ENCODE data around the gene STUB1.

STUB1 gene

DNA sequence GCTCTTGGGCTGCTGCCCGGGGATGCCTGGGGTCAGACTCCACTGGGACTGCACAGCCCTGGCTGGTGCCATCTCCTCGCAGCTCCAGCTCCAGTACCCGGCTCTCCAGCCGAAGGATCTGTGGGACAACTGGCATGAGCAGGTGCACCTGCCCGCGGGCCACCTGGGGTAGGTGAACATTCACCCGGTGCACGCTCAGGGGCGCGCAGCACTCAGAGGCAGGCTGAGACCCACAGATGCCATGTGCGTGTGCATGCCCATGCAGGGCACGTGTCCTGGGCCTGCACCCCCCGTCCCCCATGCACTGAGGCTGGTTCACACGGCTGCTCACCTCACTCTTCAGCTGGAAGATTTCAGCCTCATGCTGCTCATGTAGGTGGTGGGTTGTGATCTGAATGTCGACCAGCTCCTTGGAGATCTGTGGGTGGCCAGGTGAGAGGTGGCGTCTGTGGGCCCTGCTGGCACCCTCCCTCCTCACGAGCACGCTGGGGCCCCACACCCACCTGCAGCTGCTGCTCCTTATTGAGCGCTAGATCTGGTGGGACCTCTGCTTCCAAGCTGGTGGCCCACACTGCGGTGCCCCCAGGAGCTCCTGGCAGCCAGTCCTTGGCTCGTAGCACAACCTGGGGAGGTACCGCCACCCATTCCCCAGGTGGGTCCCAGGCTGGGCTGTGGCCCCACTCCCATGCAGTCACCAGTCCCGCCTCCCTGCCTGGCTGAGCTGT, 45.4 kb downstream of the STUB1 start:
- no peak for DNase-seq (ENCODE audit: low spot score)

- DNase-seq (ENCODE audit: low spot score), result no peak
These were observed 45.9 kb downstream of the STUB1 start for GRCh38 chr16:726188-726437.

DNA sequence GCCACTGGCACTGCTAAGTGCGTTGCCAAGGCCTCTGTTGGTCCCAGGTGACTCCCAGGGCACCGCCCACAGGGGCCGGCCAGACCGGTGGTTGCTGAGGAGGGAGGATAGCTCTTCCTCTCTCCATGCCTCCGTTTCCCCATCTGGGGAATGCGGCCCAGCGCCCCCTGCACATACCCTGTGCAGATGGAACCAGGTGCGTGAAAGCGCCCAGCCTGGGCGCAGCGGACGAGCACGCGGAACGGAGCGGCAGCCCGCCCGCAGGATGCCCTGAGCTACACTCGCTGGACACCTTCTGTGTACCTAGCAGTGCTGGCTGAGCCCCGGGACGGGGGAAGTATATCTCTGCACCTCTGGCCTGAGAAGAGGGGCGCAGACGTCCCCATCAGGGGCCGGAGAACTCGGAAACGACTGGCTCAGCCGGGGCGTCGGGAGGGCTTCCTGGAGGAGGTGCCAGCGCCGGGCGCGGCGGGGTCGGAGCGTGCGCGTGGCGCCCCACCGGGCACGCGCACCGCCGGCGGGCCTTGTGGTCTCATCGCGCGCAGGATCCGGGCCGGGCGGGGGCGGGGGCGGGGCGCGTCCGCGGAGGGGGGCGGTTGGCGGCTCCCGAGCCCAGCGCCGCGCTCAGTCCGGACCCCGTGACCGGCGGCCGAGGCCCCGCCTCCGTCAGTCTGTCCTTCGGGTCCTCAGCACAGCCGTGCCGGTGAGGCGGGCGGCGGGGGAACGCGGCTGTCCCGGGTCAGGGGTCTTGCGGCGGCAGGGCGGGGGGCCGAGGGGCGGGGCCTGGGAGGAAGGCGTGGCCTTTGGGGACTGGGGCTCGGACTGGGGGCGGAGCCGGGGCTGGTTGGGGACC, 46.5 kb downstream of the STUB1 start, which contains the start of the genes CCDC78 and HAGHL:
Gene CCDC78, minus strand, starts transcription at position 6 of the 853 bp plus-strand sequence. CDS start 76 bp downstream, outside the sequence.
Gene HAGHL, plus strand, starts transcription at position 669 of the 853 bp plus-strand sequence. CDS start 404 bp downstream, outside the sequence.
- peak; percentile 23 for DNase-seq (ENCODE audit: low spot score)

DNA sequence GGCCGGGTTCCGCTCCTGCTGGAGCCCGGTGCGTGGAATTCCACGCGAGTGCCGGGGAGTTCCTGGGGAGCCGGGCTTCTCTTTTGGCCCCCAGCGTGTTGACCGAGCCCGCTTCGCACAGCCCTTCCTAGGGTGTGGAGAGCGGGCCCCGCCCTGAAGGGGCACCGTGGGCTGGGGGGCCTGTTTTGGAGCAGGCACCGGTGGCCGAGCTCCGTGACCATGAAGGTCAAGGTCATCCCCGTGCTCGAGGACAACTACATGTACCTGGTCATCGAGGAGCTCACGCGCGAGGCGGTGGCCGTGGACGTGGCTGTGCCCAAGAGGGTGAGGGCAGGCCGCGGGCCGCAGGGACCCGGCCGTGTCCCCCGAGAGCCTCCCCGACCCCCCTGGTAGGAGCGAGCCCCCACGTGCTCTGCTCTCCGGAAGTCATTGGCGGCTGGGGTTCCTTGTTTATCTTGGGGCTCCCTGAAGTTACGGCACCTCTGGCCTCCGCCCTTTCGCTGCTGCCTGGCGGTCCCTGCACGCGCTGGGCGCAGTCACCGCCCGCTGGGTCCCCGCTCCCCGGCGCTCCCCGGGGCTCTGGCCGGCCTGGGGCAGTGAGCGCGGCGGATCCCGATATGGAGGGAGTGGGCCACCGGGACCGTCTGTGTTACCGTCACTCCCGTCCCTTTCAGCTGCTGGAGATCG, 47.2 kb downstream of the STUB1 start:
- DNase-seq (ENCODE audit: low spot score), result no peak

DNA sequence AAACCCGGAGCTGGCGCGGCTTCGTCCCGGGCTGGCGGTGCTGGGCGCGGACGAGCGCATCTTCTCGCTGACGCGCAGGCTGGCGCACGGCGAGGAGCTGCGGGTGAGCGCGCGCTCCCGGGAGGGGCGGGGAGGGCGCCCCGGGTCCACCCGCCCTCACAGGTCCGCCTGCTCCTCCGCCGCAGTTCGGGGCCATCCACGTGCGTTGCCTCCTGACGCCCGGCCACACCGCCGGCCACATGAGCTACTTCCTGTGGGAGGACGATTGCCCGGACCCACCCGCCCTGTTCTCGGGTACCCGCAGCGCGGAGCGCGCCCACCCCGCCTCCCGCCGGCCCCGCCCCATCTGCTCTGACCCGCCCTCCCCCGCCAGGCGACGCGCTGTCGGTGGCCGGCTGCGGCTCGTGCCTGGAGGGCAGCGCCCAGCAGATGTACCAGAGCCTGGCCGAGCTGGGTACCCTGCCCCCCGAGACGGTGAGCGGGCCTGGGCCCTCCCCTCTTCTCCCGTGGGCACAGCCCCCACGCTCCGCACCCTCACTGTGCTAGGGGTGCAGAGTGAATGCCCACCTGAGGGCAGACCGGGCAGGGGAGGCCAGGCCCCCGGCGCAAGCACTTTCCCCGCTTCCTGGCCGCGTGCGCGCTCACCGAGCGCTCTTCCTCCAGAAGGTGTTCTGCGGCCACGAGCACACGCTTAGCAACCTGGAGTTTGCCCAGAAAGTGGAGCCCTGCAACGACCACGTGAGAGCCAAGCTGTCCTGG, 48.1 kb downstream of the STUB1 start:
- DNase-seq (ENCODE audit: low spot score), result no peak

- DNase-seq (ENCODE audit: low spot score), result no peak
These were observed 48.9 kb downstream of the STUB1 start for GRCh38 chr16:728890-729744.

GRCh38 chr16:729768-730665, 49.8 kb downstream of the STUB1 start:
- DNase-seq (ENCODE audit: low spot score), result no peak

GRCh38 chr16:730666-731509, 50.7 kb downstream of the STUB1 start:
- no peak for DNase-seq (ENCODE audit: low spot score)

DNA sequence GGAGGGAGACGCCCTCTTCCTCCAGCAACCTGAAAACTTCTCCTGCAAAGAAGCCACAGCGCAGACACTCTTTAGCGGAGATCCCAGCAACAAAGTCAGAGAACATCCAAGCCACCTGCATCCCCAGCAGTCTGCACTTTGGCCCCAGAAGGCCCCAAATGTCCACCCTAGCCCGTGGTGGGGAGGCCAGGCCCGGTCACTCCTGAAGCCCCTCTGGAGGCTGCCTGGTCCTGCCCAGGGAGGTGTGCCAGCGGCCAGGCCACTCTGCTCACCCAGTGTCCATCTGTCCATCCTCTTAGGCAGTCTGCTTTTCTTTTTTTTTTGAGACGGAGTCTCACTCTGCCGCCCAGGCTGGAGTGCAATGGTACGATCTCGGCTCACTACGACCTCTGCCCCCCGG, 52.1 kb downstream of the STUB1 start:
- DNase-seq (ENCODE audit: low spot score), result no peak
